Natural killer cell (primary cell): ENCODE data around the gene BCAS3. TPM values are rescaled to one million over a fixed set of nuclear protein-coding genes. Genes with fewer than 3 reads are reported as not detected.

Source experiments
- ATAC-seq, 3 donors: fragments of 150-1000 bp in 2 of 3; fragments of 200-7000 bp in 1 of 3; cut with Tn5 transposase; 1 replicate in 1 of 3; 2 replicates in 2 of 3; pipeline ENCODE4 v1.10.0; 2021; ENCODE audit warnings: mild to moderate bottlenecking in 2 of 3, moderate library complexity in 2 of 3
- DNase-seq, 2 donors: peaks; one replicate each; pipeline versions ENCODE4 v3.0.0 to v3.0.0-alpha.2; 2013 to 2021; ENCODE audit warnings: mixed read lengths in 1 of 2
- H3K27ac ChIP-seq: one replicate; pipeline ENCODE4 v1.5.1; 2013; ENCODE audit warnings: mild to moderate bottlenecking, low read length
- H3K27me3 ChIP-seq: one replicate; pipeline ENCODE4 v1.6.1; 2013; ENCODE audit warnings: low read length; ENCODE audit not compliant: control insufficient read depth, insufficient read depth
- H3K36me3 ChIP-seq: one replicate; pipeline ENCODE4 v1.6.1; 2013; ENCODE audit warnings: low read length; ENCODE audit not compliant: control insufficient read depth, insufficient read depth
- H3K4me1 ChIP-seq: one replicate; pipeline ENCODE4 v1.6.1; 2013; ENCODE audit warnings: low read length; ENCODE audit not compliant: control insufficient read depth, insufficient read depth
- H3K4me3 ChIP-seq: one replicate; pipeline ENCODE4 v1.5.1; 2013; ENCODE audit warnings: low read length
- H3K9me3 ChIP-seq: one replicate; pipeline ENCODE4 v1.6.1; 2013; ENCODE audit warnings: low read length; ENCODE audit not compliant: control insufficient read depth, insufficient read depth
- H3K27ac Mint-ChIP-seq, 2 donors: one replicate each; pipeline ENCODE4 v1.8.0; 2022; ENCODE audit warnings: mild to moderate bottlenecking in 2 of 2, mixed read lengths in 2 of 2, moderate library complexity in 1 of 2
- H3K27me3 Mint-ChIP-seq, 2 donors: one replicate each; pipeline ENCODE4 v1.8.0; 2022; ENCODE audit warnings: low read depth in 2 of 2, mixed read lengths in 2 of 2
- H3K36me3 Mint-ChIP-seq: one replicate; pipeline ENCODE4 v1.8.0; 2022; ENCODE audit warnings: mixed read lengths
- H3K4me1 Mint-ChIP-seq, 2 donors: one replicate each; pipeline ENCODE4 v1.8.0; 2022; ENCODE audit warnings: mixed read lengths in 2 of 2
- H3K4me3 Mint-ChIP-seq: one replicate; pipeline ENCODE4 v1.8.0; 2022; ENCODE audit warnings: mild to moderate bottlenecking, moderate library complexity, mixed read lengths
- H3K9me3 Mint-ChIP-seq, 2 donors: one replicate each; pipeline ENCODE4 v1.8.0; 2022; ENCODE audit warnings: mixed read lengths in 2 of 2
- CTCF ChIP-seq: fragments of 200-600 bp; IDR thresholded peaks from one replicate; pipeline ENCODE4 v1.8.0; 2022; ENCODE audit warnings: antibody characterized with exemption
- WGBS: methylation state at CpG from one replicate; pipeline ENCODE4 v1.1.7; 2013; ENCODE audit warnings: missing lambda C conversion rate; ENCODE audit not compliant: insufficient coverage; 5-methylcytosine and 5-hydroxymethylcytosine counted together
- intact Hi-C: fragments of 100-400 bp; cut with micrococcal nuclease; formaldehyde crosslinking; loops from one replicate; pipeline ENCODE4 v1.14.2; 2022
- total RNA-seq, 4 donors: library from RNA; stranded (reverse); fragments of 120-200 nt in 1 of 4; gene quantifications; one replicate each; pipeline versions ENCODE4 v1.2.3 to v1.2.4, GENCODE V29; 2013 to 2022

Gene BCAS3
- total RNA-seq, 3 donors from 2014 or later (not counting 1 experiment from before 2014, with no cell fraction given): 60.5 to 87.8 (median 72.0) TPM

- Histone ChIP-seq H3K27me3 (no peaks in the 10 kb centered on the region), H3K27ac (no peak overlapping the region), H3K4me3 (no peak overlapping the region), H3K9me3 (no peaks in the 10 kb centered on the region), H3K36me3 (no peaks in the 10 kb centered on the region), H3K4me1 (no peaks in the 10 kb centered on the region)
- H3K4me1 Mint-ChIP-seq: peaks cover 15 to 16% of the 10 kb centered on the region in 2 donors
- H3K27me3 Mint-ChIP-seq: no peaks in the 10 kb centered on the region
- H3K9me3 Mint-ChIP-seq: no peaks in the 10 kb centered on the region
- ATAC-seq (peak; percentile 55 to 72 (median 71)), DNase-seq (no peak)
- no peak overlapping the region for H3K4me3 Mint-ChIP-seq
- no peaks in the 10 kb centered on the region for H3K36me3 Mint-ChIP-seq
- H3K27ac Mint-ChIP-seq: peak overlapping the region in 1 of 2 donors; percentile 40
- intact Hi-C loops: loop anchor here (10.0 kb wide), 1 partner anchor 1105 kb away; no protein-coding TSS in a partner anchor
- 85% methylated on average over 6 of the region's 6 CpGs for WGBS
- TF ChIP-seq CTCF: no peak
Measured at GRCh38 chr17:60729854-60730253, 52.2 kb downstream of the BCAS3 start.

- no peaks in the 10 kb centered on the region for H3K4me1 ChIP-seq
- 30% methylated on average over 1 of the region's 3 CpGs for WGBS
- H3K27ac ChIP-seq: no peak overlapping the region
- H3K27ac Mint-ChIP-seq: peak overlapping the region in 1 of 2 donors; percentile 40
- DNase-seq (no peak), ATAC-seq (no peak)
- H3K4me3 Mint-ChIP-seq: no peak overlapping the region
- H3K9me3 Mint-ChIP-seq: no peaks in the 10 kb centered on the region
- intact Hi-C loops: no loop called here
- H3K27me3 Mint-ChIP-seq: no peaks in the 10 kb centered on the region
- no peak overlapping the region for H3K4me3 ChIP-seq
- no peaks in the 10 kb centered on the region for H3K9me3 ChIP-seq
- no peaks in the 10 kb centered on the region for H3K36me3 Mint-ChIP-seq
- TF ChIP-seq CTCF: no peak
- no peaks in the 10 kb centered on the region for H3K27me3 ChIP-seq
- H3K36me3 ChIP-seq: no peaks in the 10 kb centered on the region
- H3K4me1 Mint-ChIP-seq: peaks cover 15 to 16% of the 10 kb centered on the region in 2 donors
Measured at GRCh38 chr17:60730273-60730672, 52.6 kb downstream of the BCAS3 start.

GRCh38 chr17:60738287-60738686 is 60.6 kb downstream of the BCAS3 start:
- H3K4me3 ChIP-seq: no peak overlapping the region
- intact Hi-C loops: no loop called here
- no peaks in the 10 kb centered on the region for H3K9me3 ChIP-seq
- Mint-ChIP-seq H3K9me3 (no peaks in the 10 kb centered on the region), H3K27me3 (no peaks in the 10 kb centered on the region), H3K4me3 (no peak overlapping the region), H3K4me1 (peaks cover 14 to 19% of the 10 kb centered on the region in 2 donors), H3K27ac (no peak overlapping the region), H3K36me3 (no peaks in the 10 kb centered on the region)
- H3K27ac ChIP-seq: no peak overlapping the region
- no peaks in the 10 kb centered on the region for H3K4me1 ChIP-seq
- H3K27me3 ChIP-seq: no peaks in the 10 kb centered on the region
- ATAC-seq: no peak
- no peak for DNase-seq
- no CpG with 5 or more reads among the region's 2 CpGs for WGBS
- no peaks in the 10 kb centered on the region for H3K36me3 ChIP-seq
- no peak for TF ChIP-seq CTCF

DNA sequence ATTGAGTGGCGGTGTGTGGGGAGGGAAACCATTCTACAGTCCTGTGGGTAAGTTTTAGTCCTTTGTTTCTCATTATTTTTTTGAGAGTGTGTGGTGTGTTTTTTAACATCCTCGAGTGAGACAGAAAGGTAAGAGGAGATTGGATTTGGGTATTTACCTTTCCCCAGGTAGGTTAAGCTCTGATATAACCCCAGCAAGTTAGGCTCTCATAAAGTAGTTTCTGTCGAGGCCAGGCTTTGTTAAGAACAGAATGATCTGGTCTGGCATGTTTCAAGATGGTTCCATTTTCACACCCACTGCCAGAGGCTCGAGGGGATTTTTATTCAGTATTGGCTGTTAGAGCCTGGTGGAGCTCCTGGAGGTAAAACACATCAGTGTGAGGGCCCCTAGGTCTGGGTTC is 62.9 kb downstream of the BCAS3 start:
- intact Hi-C loops: no loop called here
- ATAC-seq: no peak
- WGBS: 97% methylated on average over 3 of the region's 4 CpGs

More for the DNA sequence above, 62.9 kb downstream of the BCAS3 start:
- Mint-ChIP-seq H3K9me3 (no peaks in the 10 kb centered on the region), H3K27me3 (no peaks in the 10 kb centered on the region), H3K36me3 (no peaks in the 10 kb centered on the region), H3K27ac (peak overlapping the region in 1 of 2 donors; percentile 56), H3K4me3 (no peak overlapping the region), H3K4me1 (peaks cover 10 to 14% of the 10 kb centered on the region in 2 donors)
- H3K27ac ChIP-seq: no peak overlapping the region
- no peaks in the 10 kb centered on the region for H3K36me3 ChIP-seq
- no peaks in the 10 kb centered on the region for H3K27me3 ChIP-seq
- no peaks in the 10 kb centered on the region for H3K4me1 ChIP-seq
- DNase-seq: no peak
- H3K4me3 ChIP-seq: no peak overlapping the region
- no peak for TF ChIP-seq CTCF
- H3K9me3 ChIP-seq: no peaks in the 10 kb centered on the region
